Measurements from ENCODE around the gene AGAP1.
A peak's percentile ranks its signal among the peaks of the same experiment; 100 is the strongest.

The AGAP1 gene

GRCh38 chr2:236026841-236027240 lies 533.0 kb downstream of the AGAP1 start:
- Mint-ChIP-seq H3K9me3 (no peaks in the 10 kb centered on the region), H3K27ac (ENCODE audit: low read depth) (no peak overlapping the region), H3K36me3 (ENCODE audit: insufficient read depth) (peaks cover 6% of the 10 kb centered on the region), H3K4me1 (peaks cover 7% of the 10 kb centered on the region), H3K4me3 (no peak overlapping the region), H3K27me3 (no peaks in the 10 kb centered on the region)
- DNase-seq (ENCODE audit: low spot score in 2 of 2) (no peak), ATAC-seq (replicated peaks; ENCODE audit: extremely low read depth, poor library complexity, severe bottlenecking) (no peak)

GRCh38 chr2:236028066-236028465 lies 534.2 kb downstream of the AGAP1 start:
- Mint-ChIP-seq H3K4me1 (peaks cover 3% of the 10 kb centered on the region), H3K9me3 (no peaks in the 10 kb centered on the region), H3K36me3 (ENCODE audit: insufficient read depth) (peaks cover 4% of the 10 kb centered on the region), H3K4me3 (no peak overlapping the region), H3K27me3 (no peaks in the 10 kb centered on the region), H3K27ac (ENCODE audit: low read depth) (no peak overlapping the region)
- DNase-seq (ENCODE audit: low spot score in 2 of 2): no peak
- ATAC-seq (replicated peaks; ENCODE audit: extremely low read depth, poor library complexity, severe bottlenecking): no peak

GRCh38 chr2:236033462-236033861 lies 539.6 kb downstream of the AGAP1 start:
- DNase-seq (ENCODE audit: low spot score in 2 of 2): no peak
- ATAC-seq (replicated peaks; ENCODE audit: extremely low read depth, poor library complexity, severe bottlenecking): no peak
- Mint-ChIP-seq H3K36me3 (ENCODE audit: insufficient read depth) (peaks cover 9% of the 10 kb centered on the region), H3K4me1 (no peaks in the 10 kb centered on the region), H3K9me3 (no peaks in the 10 kb centered on the region), H3K27me3 (no peaks in the 10 kb centered on the region), H3K27ac (ENCODE audit: low read depth) (no peak overlapping the region), H3K4me3 (no peak overlapping the region)

GRCh38 chr2:236034974-236035373 lies 541.1 kb downstream of the AGAP1 start:
- no peak for DNase-seq (ENCODE audit: low spot score in 2 of 2)
- no peak for ATAC-seq (replicated peaks; ENCODE audit: extremely low read depth, poor library complexity, severe bottlenecking)
- no peaks in the 10 kb centered on the region for H3K27me3 Mint-ChIP-seq
- no peaks in the 10 kb centered on the region for H3K9me3 Mint-ChIP-seq
- H3K4me1 Mint-ChIP-seq: no peaks in the 10 kb centered on the region
- H3K27ac Mint-ChIP-seq (ENCODE audit: low read depth): no peak overlapping the region
- H3K4me3 Mint-ChIP-seq: no peak overlapping the region
- peaks cover 9% of the 10 kb centered on the region for H3K36me3 Mint-ChIP-seq (ENCODE audit: insufficient read depth)

- no peak for ATAC-seq (replicated peaks; ENCODE audit: extremely low read depth, poor library complexity, severe bottlenecking)
- Mint-ChIP-seq H3K36me3 (ENCODE audit: insufficient read depth) (peaks cover 8% of the 10 kb centered on the region), H3K9me3 (no peaks in the 10 kb centered on the region)
Observed at GRCh38 chr2:236036045-236036444, 542.2 kb downstream of the AGAP1 start.

GRCh38 chr2:236038096-236038495 lies 544.3 kb downstream of the AGAP1 start:
- Mint-ChIP-seq H3K27ac (ENCODE audit: low read depth) (no peak overlapping the region), H3K4me3 (no peak overlapping the region), H3K27me3 (no peaks in the 10 kb centered on the region), H3K4me1 (no peaks in the 10 kb centered on the region), H3K9me3 (no peaks in the 10 kb centered on the region), H3K36me3 (ENCODE audit: insufficient read depth) (peaks cover 7% of the 10 kb centered on the region)
- ATAC-seq (replicated peaks; ENCODE audit: extremely low read depth, poor library complexity, severe bottlenecking) (no peak), DNase-seq (ENCODE audit: low spot score in 2 of 2) (no peak)

More at GRCh38 chr2:236036045-236036444, 542.2 kb downstream of the AGAP1 start:
- Mint-ChIP-seq H3K4me1 (no peaks in the 10 kb centered on the region), H3K4me3 (no peak overlapping the region), H3K27ac (ENCODE audit: low read depth) (no peak overlapping the region), H3K27me3 (no peaks in the 10 kb centered on the region)
- no peak for DNase-seq (ENCODE audit: low spot score in 2 of 2)

GRCh38 chr2:236040600-236041328 lies 546.9 kb downstream of the AGAP1 start:
- Mint-ChIP-seq H3K27me3 (no peaks in the 10 kb centered on the region), H3K27ac (ENCODE audit: low read depth) (no peak overlapping the region), H3K9me3 (no peaks in the 10 kb centered on the region), H3K4me1 (no peaks in the 10 kb centered on the region), H3K36me3 (ENCODE audit: insufficient read depth) (peaks cover 6% of the 10 kb centered on the region), H3K4me3 (no peak overlapping the region)
- ATAC-seq (replicated peaks; ENCODE audit: extremely low read depth, poor library complexity, severe bottlenecking): no peak
- no peak for DNase-seq (ENCODE audit: low spot score in 2 of 2)

GRCh38 chr2:236041616-236042015 lies 547.8 kb downstream of the AGAP1 start:
- no peak for ATAC-seq (replicated peaks; ENCODE audit: extremely low read depth, poor library complexity, severe bottlenecking)
- Mint-ChIP-seq H3K9me3 (no peaks in the 10 kb centered on the region), H3K27ac (ENCODE audit: low read depth) (no peak overlapping the region), H3K27me3 (no peaks in the 10 kb centered on the region), H3K36me3 (ENCODE audit: insufficient read depth) (peaks cover 5% of the 10 kb centered on the region), H3K4me3 (no peak overlapping the region), H3K4me1 (no peaks in the 10 kb centered on the region)
- DNase-seq (ENCODE audit: low spot score in 2 of 2): no peak

GRCh38 chr2:236042087-236042486 lies 548.2 kb downstream of the AGAP1 start:
- Mint-ChIP-seq H3K36me3 (ENCODE audit: insufficient read depth) (peaks cover 6% of the 10 kb centered on the region), H3K9me3 (no peaks in the 10 kb centered on the region), H3K4me3 (no peak overlapping the region), H3K27me3 (no peaks in the 10 kb centered on the region), H3K4me1 (no peaks in the 10 kb centered on the region), H3K27ac (ENCODE audit: low read depth) (no peak overlapping the region)
- DNase-seq (ENCODE audit: low spot score in 2 of 2): no peak
- no peak for ATAC-seq (replicated peaks; ENCODE audit: extremely low read depth, poor library complexity, severe bottlenecking)

GRCh38 chr2:236044191-236044590 lies 550.3 kb downstream of the AGAP1 start:
- ATAC-seq (replicated peaks; ENCODE audit: extremely low read depth, poor library complexity, severe bottlenecking) (no peak), DNase-seq (ENCODE audit: low spot score in 2 of 2) (no peak)
- H3K4me1 Mint-ChIP-seq: no peaks in the 10 kb centered on the region
- H3K4me3 Mint-ChIP-seq: no peak overlapping the region
- peaks cover 8% of the 10 kb centered on the region for H3K36me3 Mint-ChIP-seq (ENCODE audit: insufficient read depth)
- H3K27ac Mint-ChIP-seq (ENCODE audit: low read depth): no peak overlapping the region
- H3K27me3 Mint-ChIP-seq: no peaks in the 10 kb centered on the region
- H3K9me3 Mint-ChIP-seq: no peaks in the 10 kb centered on the region

- Mint-ChIP-seq H3K36me3 (ENCODE audit: insufficient read depth) (peaks cover 8% of the 10 kb centered on the region), H3K27ac (ENCODE audit: low read depth) (no peak overlapping the region), H3K4me1 (peaks cover 11% of the 10 kb centered on the region), H3K4me3 (no peak overlapping the region), H3K27me3 (no peaks in the 10 kb centered on the region), H3K9me3 (no peaks in the 10 kb centered on the region)
- no peak for DNase-seq (ENCODE audit: low spot score in 2 of 2)
- ATAC-seq (replicated peaks; ENCODE audit: extremely low read depth, poor library complexity, severe bottlenecking): no peak
Observed at GRCh38 chr2:236045251-236046235, 551.7 kb downstream of the AGAP1 start.

GRCh38 chr2:236046715-236047114 lies 552.9 kb downstream of the AGAP1 start:
- peak overlapping the region; percentile 4 for H3K27ac Mint-ChIP-seq (ENCODE audit: low read depth)
- ATAC-seq (replicated peaks; ENCODE audit: extremely low read depth, poor library complexity, severe bottlenecking): no peak
- peaks cover 11% of the 10 kb centered on the region for H3K4me1 Mint-ChIP-seq
- no peaks in the 10 kb centered on the region for H3K9me3 Mint-ChIP-seq
- no peak overlapping the region for H3K4me3 Mint-ChIP-seq
- DNase-seq (ENCODE audit: low spot score in 2 of 2): no peak
- H3K27me3 Mint-ChIP-seq: no peaks in the 10 kb centered on the region
- peaks cover 8% of the 10 kb centered on the region for H3K36me3 Mint-ChIP-seq (ENCODE audit: insufficient read depth)

- Mint-ChIP-seq H3K36me3 (ENCODE audit: insufficient read depth) (peaks cover 8% of the 10 kb centered on the region), H3K4me1 (peaks cover 11% of the 10 kb centered on the region), H3K9me3 (no peaks in the 10 kb centered on the region), H3K4me3 (no peak overlapping the region), H3K27ac (ENCODE audit: low read depth) (no peak overlapping the region), H3K27me3 (no peaks in the 10 kb centered on the region)
- DNase-seq (ENCODE audit: low spot score in 2 of 2): no peak
- no peak for ATAC-seq (replicated peaks; ENCODE audit: extremely low read depth, poor library complexity, severe bottlenecking)
Observed at GRCh38 chr2:236047176-236047575, 553.3 kb downstream of the AGAP1 start.
